ENCODE measurements around the gene GNAZ.
"Not testable (repeated sequence)": the region's sequence is repeated elsewhere in the genome, so short reads cannot be mapped to it uniquely, and the experiment has no call there.

Gene GNAZ

DNA sequence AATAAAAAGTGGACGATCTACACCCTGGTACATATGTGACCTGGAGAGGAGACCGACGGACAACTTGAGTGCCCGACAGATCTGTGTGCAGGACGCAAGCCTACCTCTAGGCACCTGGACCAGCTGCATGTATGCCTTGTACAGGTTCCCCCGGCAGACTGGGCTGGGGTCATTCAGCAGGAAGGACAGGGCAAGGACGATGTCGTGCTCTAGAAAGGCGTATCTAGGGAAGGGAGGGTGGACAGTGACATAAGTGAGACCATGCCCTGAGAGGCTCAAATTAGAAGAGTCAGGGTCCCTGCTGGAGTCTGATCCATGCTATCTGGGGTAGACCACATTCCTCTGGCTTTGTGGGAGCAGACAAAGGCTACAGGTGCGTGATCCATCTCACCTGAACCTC lies 63.6 kb downstream of the GNAZ start:
- no peak for DNase-seq (ENCODE audit: low read depth)

DNA sequence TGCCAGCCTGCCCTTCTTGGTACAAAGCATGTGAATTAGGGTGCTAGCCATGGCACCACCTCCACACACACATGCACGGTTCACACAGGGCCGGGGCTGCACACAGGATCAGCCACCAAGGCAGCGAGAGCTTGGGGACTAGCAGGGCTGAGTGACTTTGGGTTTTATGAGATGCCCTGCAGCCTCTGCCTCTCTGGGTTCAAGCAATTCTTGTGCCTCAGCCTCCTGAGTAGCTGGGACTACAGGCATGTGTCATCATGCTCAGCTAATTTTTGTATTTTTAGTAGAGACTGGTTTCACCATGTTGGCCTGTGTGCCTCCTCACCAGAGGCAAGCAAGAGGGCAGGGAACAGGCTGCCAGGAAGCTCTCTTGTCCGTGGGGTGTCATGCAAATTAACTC lies 66.7 kb downstream of the GNAZ start:
- DNase-seq (ENCODE audit: low read depth), result not testable (repeated sequence)

GRCh38 chr22:23137468-23137867 lies 67.1 kb downstream of the GNAZ start:
- no peak for DNase-seq (ENCODE audit: low read depth)

DNA sequence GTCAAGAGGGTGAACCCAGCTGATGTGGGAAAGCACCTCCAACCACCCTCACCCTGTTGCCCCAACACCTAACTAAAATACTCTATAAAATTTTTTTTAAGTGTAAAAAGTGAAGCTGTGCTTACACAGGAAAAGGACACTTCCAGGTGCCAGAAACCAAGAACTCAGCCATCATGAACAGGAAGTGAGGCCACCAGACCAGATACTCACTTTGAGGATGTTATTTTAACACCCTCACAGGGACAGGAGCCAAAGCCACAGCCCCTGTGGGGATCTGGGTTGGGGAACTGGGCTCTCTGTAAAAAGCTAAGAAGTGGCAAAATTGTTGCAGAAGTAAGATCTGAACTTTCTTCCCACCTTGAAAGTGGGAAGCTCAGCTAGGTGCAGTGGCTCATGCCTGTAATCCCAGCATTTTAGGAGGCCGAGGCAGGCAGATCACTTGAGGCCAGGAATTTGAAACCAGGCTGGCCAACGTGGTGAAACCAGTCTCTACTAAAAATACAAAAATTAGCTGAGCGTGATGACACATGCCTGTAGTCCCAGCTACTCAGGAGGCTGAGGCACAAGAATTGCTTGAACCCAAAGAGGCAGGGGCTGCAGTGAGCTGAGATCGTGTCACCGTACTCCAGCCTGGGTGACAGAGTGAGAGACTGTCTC lies 67.7 kb downstream of the GNAZ start:
- peak; percentile 24 for DNase-seq (ENCODE audit: low read depth)

GRCh38 chr22:23138584-23139435 lies 68.5 kb downstream of the GNAZ start:
- no peak for DNase-seq (ENCODE audit: low read depth)

- DNase-seq (ENCODE audit: low read depth), result no peak
These were observed 70.1 kb downstream of the GNAZ start for GRCh38 chr22:23140385-23140784.

DNA sequence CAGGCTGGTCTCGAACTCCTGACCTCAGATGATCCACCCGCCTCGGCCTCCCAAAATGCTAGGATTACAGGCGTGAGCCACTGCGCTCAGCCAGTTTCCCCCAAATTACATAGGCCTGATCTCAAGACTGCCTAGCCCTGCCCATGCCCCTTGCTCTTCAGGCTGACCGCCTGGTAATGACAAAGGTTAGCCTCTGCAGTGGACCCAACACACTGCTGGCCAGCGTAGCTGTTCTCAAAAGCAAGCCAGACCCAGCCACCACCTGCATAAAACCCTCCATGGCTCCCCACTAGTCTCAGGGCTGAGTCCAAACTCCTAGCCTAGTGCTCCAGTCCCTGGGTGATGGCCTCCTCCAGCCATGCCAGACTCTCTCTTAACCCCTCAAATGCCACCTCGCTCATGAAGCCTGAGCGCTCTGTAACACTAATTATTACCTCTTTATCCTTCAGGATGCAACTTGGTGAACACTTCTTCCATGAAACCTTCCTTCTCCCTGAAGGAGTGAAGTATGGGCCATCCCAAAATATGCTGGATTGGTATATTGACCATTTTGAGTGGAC lies 72.3 kb downstream of the GNAZ start:
- DNase-seq (ENCODE audit: low read depth), result no peak

GRCh38 chr22:23143119-23143518 lies 72.8 kb downstream of the GNAZ start:
- DNase-seq (ENCODE audit: low read depth), result no peak

- no peak for DNase-seq (ENCODE audit: low read depth)
These were observed 74.1 kb downstream of the GNAZ start for GRCh38 chr22:23144432-23144831.

- DNase-seq (ENCODE audit: low read depth), result peak; percentile 75
These were observed 74.9 kb downstream of the GNAZ start, which contains the start of gene RAB36 for GRCh38 chr22:23144932-23145877. RAB36 (plus strand) TSS chr22:23145477; CDS start chr22:23146617, 1,140 bp downstream.

- DNase-seq (ENCODE audit: low read depth), result no peak
These were observed 75.7 kb downstream of the GNAZ start for GRCh38 chr22:23145878-23146470.

- DNase-seq (ENCODE audit: low read depth), result no peak
These were observed 76.3 kb downstream of the GNAZ start for GRCh38 chr22:23146478-23147205.

- DNase-seq (ENCODE audit: low read depth), result no peak
These were observed 77.5 kb downstream of the GNAZ start for GRCh38 chr22:23147617-23148387.

DNA sequence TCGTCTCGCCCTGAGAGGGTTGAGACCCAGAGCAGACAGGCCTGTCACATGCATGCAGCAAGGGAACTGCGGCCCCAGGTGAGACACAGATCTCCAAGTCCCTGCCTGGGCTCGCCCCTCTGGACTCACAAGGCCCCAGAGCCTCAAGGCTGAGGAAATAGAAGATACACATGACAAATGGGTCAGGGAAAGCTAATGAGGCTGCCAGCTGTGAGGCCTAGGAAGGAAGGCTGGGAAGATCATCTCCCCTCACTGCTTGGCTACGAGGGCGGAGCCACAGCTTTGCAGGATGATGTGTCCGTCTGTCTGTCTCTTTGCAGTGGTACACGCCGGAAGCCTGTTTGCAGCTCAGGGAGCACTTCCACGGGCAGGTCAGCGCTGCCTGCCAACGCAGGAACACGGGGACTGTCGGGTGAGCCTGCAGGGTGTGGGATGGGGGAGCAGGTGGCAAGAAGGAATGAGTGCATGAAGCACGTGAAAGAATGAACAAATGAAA lies 79.5 kb downstream of the GNAZ start:
- DNase-seq (ENCODE audit: low read depth), result no peak

DNA sequence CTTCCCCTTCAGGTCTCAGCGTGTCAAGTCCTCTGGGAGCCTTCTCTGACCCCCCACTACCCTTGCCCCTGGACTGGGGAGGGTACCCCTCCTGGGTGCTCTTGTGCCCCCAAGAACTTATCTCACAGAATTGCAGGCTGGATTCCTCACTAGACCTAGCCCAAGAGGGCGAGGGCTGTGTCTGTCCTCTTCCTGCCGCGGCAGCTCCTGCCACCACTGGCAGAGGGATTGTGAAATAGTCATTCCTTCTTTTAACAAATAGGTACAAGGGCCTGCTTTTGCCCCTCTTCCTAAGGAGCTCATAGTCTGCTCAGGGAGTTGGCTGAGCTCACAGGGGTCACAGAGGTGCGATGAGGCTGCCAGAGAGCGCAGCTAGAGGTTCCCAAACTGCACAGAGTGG lies 80.4 kb downstream of the GNAZ start:
- DNase-seq (ENCODE audit: low read depth), result no peak

GRCh38 chr22:23151827-23152226 lies 81.5 kb downstream of the GNAZ start:
- DNase-seq (ENCODE audit: low read depth), result no peak

- DNase-seq (ENCODE audit: low read depth), result no peak
These were observed 82.2 kb downstream of the GNAZ start for GRCh38 chr22:23152238-23153114.

DNA sequence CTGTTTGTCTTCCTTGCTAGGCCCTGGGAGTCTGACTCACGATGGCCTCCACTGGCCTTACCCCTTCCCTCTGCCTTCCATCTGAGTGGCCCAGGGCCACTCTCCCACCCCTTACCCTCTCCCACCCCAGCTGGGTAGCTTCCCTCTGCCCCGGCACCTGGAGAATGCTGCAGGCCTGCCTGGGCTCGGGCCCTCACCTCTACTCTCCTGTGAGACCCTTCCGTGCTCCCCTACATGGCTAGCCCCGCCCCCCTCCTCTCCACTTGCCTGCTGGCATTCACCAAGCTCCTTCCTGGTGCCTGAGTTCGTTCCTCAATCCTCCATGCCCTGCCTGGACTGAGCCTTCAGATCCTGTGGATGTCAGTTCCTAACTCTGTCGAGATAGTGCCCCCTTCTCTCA lies 83.7 kb downstream of the GNAZ start:
- no peak for DNase-seq (ENCODE audit: low read depth)

GRCh38 chr22:23154461-23154860 lies 84.1 kb downstream of the GNAZ start:
- DNase-seq (ENCODE audit: low read depth), result no peak
